ENCODE data around the gene PAK1. TPM values are rescaled to one million over a fixed set of nuclear protein-coding genes. Genes with fewer than 3 reads are reported as not detected.

Gene PAK1
- total and polyA plus RNA-seq, 2 of the 8 experiments (the other 6 are each of a cell fraction or from before 2014, with no cell fraction given) = 87.7 to 151 TPM

- Histone ChIP-seq H3K4me3 (ENCODE audit: extremely low read depth in 1 of 4, insufficient read depth in 2 of 4, low read depth in 3 of 4, low read length in 4 of 4) (no peak overlapping the region), H3K14ac (ENCODE audit: insufficient read length) (no peak overlapping the region), H3K56ac (replicated peaks; ENCODE audit: insufficient read length, low read depth, low read length) (no peak overlapping the region), H3K79me2 (ENCODE audit: control insufficient read depth in 1 of 2, insufficient read depth in 2 of 2, low read length in 2 of 2) (peaks cover 0 to 92% of the 10 kb centered on the region in 2 experiments; a peak in 2 of 4 replicates), H3K79me1 (ENCODE audit: low read depth, low read length) (peaks cover 2% of the 10 kb centered on the region), H3K4ac (replicated peaks; ENCODE audit: insufficient read length, low read depth, low read length) (no peak overlapping the region), H3K23me2 (ENCODE audit: low read depth, low read length) (no peaks in the 10 kb centered on the region), H2BK15ac (ENCODE audit: low read length) (no peak overlapping the region), H4K5ac (ENCODE audit: insufficient read length, low read depth, low read length) (no peak overlapping the region), H3K18ac (ENCODE audit: extremely low read depth, low read length) (no peak overlapping the region), H3K9ac (replicated peaks in 1 of 4; ENCODE audit: extremely low read depth in 1 of 4, low read depth in 3 of 4, low read length in 3 of 4) (no peak overlapping the region), H2AK5ac (ENCODE audit: low read depth, low read length) (no peak overlapping the region), H3K4me2 (ENCODE audit: insufficient read depth in 1 of 2, low read depth in 2 of 2, low read length in 2 of 2) (no peak overlapping the region), H3K23ac (ENCODE audit: insufficient read length) (no peak overlapping the region), H3K36me3 (ENCODE audit: control insufficient read depth in 2 of 4, insufficient read depth in 4 of 4, low read length in 3 of 4) (no peaks in the 10 kb centered on the region), H3K9me3 (ENCODE audit: insufficient read depth in 2 of 2, low read depth in 1 of 2, low read length in 1 of 2) (no peaks in the 10 kb centered on the region), H4K8ac (ENCODE audit: extremely low read depth, insufficient read depth, low read length) (no peak overlapping the region), H3K27ac (ENCODE audit: low read depth, low read length) (no peak overlapping the region), H4K91ac (replicated peaks; ENCODE audit: insufficient read length, low read length) (no peak overlapping the region), H2BK120ac (replicated peaks; ENCODE audit: low read depth, low read length) (no peak overlapping the region), H2BK20ac (ENCODE audit: low read length) (no peak overlapping the region), H3K27me3 (replicated peaks in 1 of 4; ENCODE audit: control insufficient read depth in 3 of 4, extremely low read depth in 1 of 4, insufficient read depth in 3 of 4, low read length in 3 of 4) (no peaks in the 10 kb centered on the region), H3K4me1 (replicated peaks in 1 of 4; ENCODE audit: control insufficient read depth in 3 of 4, insufficient read depth in 4 of 4, low read length in 3 of 4) (peaks cover 0 to 7% (median 2%) of the 10 kb centered on the region in 4 experiments; a peak in 4 of 7 replicates), H4K20me1 (replicated peaks in 1 of 2; ENCODE audit: control insufficient read depth in 1 of 2, insufficient read depth in 2 of 2, low read length in 2 of 2) (peaks cover 0 to 4% of the 10 kb centered on the region in 2 experiments), H2AFZ (ENCODE audit: low read length) (no peak overlapping the region), H2BK5ac (ENCODE audit: low read depth, low read length) (peak overlapping the region; percentile 11; the same call in 1 of the 2 replicates), H2BK12ac (ENCODE audit: low read depth, low read length) (no peak overlapping the region)
- ChIA-PET CTCF (ENCODE audit: partially characterized antibody) (no interaction called here), POLR2A (ENCODE audit: partially characterized antibody) (no interaction called here)
- FAIRE-seq = no peak
- WGBS, 2 experiments (ENCODE audit: extremely low coverage in 1 of 2, insufficient coverage in 1 of 2, insufficient read length in 1 of 2, insufficient replicate concordance in 2 of 2, low coverage in 1 of 2, low lambda C conversion rate in 2 of 2, missing lambda C conversion rate in 1 of 2) = 100% methylated on average over 1 of the region's 1 CpG; no CpG with 5 or more reads in 1 of the 2 experiments
- no peak for DNase-seq (ENCODE audit: low read depth in 1 of 2, low spot score in 2 of 2)
- no peak for TF ChIP-seq HDAC6 (IDR thresholded peaks at IDR 0.05; ENCODE audit: low read depth, low read length)
- TF ChIP-seq CTCF (IDR thresholded peaks at IDR 0.05; ENCODE audit: control extremely low read depth in 1 of 3, insufficient read depth in 1 of 3, low read depth in 1 of 3, low read length in 3 of 3) = no peak
- TF ChIP-seq FOSL1 (IDR thresholded peaks at IDR 0.05; ENCODE audit: insufficient read depth, low read depth, low read length) = no peak
- no peak for TF ChIP-seq SAP30 (IDR thresholded peaks at IDR 0.05; ENCODE audit: insufficient read depth, insufficient replicate concordance, low read length)
- no peak for TF ChIP-seq JUND (IDR thresholded peaks at IDR 0.05; ENCODE audit: low read length)
- no peak for TF ChIP-seq RXRA (IDR thresholded peaks at IDR 0.05; ENCODE audit: insufficient read depth, low read depth, low read length)
- no peak for TF ChIP-seq SIRT6 (IDR thresholded peaks at IDR 0.05; ENCODE audit: low read length)
- TF ChIP-seq TAF7 (optimal IDR thresholded peaks at IDR 0.05; ENCODE audit: borderline replicate concordance, low read depth, low read length) = no peak
- no peak for TF ChIP-seq E2F6 (IDR thresholded peaks at IDR 0.05)
- no peak for TF ChIP-seq GTF2F1 (IDR thresholded peaks at IDR 0.05; ENCODE audit: borderline replicate concordance, low read depth, low read length)
- no peak for TF ChIP-seq ASH2L (IDR thresholded peaks at IDR 0.05; ENCODE audit: low read length)
Observed at GRCh38 chr11:77428598-77428997, 45.3 kb downstream of the PAK1 start.
